GM19324 (cell line): Measurements from ENCODE around the gene LZTS3.

Experiments
- ATAC-seq: cut with Tn5 transposase; IDR thresholded peaks from one replicate; pipeline ENCODE4 v1.9.1; 2021; ENCODE audit warnings: mild to moderate bottlenecking, moderate library complexity; ENCODE audit not compliant: unreplicated experiment, low FRiP score

LZTS3 gene

GRCh38 chr20:3116341-3116740, 57.0 kb downstream of the LZTS3 start:
- no peak for ATAC-seq

GRCh38 chr20:3115190-3116107, 57.9 kb downstream of the LZTS3 start:
- ATAC-seq = no peak
